NCI-H1436 (cell line): ENCODE data around the gene PLD1.
"Not testable (repeated sequence)": the region's sequence is repeated elsewhere in the genome, so short reads cannot be mapped to it uniquely, and the experiment has no call there.

Source experiments
- DNase-seq: peaks from one replicate; lab custom pipeline; 2025; lab: John Stamatoyannopoulos, UW

PLD1 gene

DNA sequence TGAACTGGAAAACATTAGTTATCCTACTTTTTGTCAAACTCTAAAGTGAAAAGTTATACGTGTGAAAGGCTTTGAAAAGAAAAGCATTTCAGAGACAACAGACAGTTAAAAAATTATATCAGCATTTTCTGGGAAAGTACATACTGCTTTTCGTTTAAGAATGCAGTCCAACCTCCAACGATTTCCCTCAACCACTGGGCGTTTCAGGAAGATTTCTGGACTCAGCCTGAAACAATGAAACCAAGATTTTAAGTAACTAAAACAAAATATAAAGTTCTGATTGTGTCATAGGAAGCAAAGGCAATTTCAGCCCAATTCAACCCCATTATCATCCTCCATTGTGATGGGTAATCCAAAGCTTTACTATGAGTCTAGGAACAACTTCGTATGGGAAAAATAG lies 110.7 kb downstream of the PLD1 start:
- no peak for DNase-seq

DNA sequence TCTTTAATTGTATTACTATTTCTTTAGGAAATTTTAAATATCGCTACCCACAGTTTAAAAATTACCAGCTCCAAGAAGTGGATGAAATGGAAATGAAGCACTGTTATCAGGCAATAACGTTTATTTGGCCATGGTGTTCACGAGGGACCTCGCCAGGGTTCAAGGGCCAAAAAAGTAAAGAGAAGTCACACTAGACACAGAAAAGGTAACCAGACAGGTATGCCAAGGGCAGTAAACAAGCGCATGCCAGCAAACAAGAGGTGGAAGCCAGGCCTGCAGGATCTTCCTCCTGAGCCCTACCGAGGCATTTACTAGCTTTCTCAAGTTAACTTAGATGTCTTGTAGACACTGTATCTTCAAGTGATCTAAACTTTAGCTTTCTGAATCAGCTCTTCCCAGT lies 113.5 kb downstream of the PLD1 start:
- DNase-seq: no peak

DNA sequence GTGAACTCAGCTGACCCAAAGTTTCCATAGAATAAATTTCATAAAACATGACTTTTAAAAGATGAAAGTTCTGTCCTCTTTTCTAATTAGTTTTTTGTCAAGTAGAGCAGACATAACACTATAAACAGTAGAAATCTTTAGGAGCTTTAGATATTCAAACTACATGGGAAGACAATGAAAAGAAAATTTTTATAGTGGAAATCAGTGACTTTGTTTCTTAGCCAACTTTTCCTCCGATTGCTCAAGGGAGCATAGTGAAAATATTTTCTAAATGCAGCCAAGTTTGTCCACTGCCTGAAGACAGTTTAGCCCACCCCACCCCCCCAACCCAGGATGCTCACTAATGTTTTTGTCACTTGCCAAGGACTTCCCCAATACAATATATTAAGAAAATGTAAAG lies 114.9 kb downstream of the PLD1 start:
- DNase-seq: no peak

DNA sequence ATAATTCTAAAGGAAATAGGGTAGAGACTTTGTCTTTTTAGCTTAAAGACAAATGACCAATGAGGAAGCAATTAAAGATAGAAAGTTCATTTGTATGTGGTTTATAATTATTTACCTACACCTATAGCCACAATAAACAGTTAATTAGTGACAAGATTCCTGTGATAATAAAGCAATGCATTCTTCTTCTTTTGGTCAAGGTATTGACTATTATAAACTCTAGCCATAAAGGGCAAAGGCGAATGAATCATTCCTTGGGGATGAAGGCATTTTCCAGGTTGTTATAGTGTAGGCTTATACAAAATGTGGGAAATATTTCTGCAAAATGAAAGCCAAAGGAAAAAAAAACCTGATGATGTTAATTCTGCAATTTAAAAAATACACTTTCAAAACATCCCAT lies 115.4 kb downstream of the PLD1 start:
- no peak for DNase-seq

DNA sequence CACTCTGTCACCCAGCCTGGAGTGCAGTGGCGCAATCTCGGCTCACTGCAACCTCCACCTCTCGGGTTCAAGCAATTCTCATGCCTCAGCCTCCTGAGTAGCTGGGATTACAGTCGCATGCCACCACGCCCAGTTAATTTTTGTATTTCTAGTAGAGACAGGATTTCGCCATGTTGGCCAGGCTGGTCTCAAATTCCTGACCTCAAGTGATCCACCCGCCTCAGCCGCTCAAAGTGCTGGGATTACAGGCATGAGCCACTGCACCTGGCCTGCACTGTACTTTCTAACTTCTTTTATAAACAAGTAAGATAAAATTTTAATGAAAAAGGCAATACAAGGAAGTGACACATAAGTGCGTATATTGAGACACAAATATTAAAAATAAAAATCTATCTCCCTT lies 117.7 kb downstream of the PLD1 start:
- DNase-seq: not testable (repeated sequence)

DNA sequence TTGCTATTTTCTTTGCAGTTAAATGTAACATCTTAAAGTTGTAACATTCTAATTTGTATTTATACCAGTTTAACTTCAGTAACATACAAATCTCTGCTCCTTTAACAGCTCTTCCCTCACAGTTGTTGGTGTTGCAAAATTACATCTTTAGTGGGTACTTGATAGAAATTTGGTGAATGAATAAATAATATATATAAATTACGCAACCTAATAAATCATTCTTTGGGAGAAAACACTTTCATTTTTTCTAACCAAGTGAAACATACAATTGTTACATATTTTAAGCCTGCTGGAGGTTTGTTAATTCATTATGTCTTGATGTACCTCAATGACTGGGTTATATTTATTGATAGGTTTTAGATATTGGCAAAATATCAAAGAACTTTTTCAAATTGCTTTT lies 118.8 kb downstream of the PLD1 start:
- no peak for DNase-seq

DNA sequence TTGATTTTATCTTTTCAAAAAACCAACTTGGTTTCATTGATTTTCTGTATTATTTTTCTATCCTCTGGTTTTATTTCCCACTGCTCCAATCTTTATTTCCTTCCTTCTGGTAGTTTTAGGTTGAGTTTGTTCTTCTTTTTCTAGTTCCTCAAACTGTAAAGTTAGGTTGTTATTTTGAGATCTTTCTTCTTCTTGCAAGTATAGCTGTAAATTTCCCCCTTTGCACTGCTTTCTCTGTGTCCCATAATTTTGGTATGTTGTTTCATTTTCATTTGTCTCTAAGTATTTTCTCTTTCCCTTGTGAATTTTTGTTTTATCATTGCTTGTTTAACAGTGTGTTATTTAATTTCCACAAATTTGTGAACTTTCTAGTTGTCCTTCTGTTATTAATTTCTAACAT lies 120.0 kb downstream of the PLD1 start:
- no peak for DNase-seq

DNA sequence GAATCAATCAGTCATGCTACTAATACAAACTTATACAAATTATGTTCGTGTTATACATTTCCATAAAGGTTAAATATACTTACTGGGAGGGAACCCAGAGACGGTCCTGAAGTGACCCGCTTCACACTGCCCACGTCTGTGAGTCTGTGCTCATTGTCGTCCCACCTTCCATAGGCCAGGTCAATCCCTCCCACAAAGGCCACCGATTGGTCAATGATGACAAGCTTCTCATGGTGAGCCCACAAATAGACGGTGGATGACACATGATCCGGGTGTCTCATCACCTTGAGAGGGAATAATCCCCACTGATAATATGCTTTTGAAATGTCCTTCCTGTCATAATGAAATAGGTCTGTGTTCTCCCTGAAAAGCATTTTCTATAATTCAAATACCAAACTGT lies 121.7 kb downstream of the PLD1 start:
- DNase-seq: no peak

DNA sequence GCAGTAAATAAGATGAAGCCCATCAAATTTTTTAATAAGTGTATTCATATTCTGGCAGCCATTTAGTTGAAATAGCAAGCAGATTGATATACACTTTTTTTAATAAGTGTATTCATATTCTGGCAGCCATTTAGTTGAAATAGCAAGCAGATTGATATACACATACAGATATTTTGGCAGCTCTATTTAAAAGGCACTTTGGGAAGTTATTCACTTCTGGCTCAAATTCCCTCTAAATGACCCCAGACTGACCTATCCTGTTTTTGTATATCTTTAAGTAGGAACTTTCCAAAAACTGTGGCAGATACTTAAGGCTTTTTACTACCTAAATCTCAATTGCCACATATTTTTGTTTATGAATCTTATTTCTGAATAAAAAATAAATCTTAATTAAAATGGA lies 122.3 kb downstream of the PLD1 start:
- no peak for DNase-seq

DNA sequence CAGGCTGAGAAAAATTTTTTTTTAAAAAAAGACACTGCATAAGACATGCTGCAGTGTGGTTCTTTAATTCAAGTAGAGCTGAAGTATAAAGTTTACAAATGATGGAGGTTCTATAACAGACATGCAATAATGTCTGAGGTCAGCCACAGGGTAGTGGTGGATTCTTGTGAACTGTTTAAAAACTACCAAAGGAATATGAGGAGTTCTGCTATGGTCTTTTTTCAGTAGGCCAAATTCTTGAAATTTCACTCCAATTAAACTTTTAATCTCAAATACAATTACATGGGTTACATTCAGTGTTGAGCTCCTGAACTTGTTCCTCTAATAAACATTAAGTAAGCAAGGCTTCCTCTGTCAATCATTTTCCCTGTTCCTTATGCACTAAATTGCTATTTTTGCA lies 122.7 kb downstream of the PLD1 start:
- no peak for DNase-seq

DNA sequence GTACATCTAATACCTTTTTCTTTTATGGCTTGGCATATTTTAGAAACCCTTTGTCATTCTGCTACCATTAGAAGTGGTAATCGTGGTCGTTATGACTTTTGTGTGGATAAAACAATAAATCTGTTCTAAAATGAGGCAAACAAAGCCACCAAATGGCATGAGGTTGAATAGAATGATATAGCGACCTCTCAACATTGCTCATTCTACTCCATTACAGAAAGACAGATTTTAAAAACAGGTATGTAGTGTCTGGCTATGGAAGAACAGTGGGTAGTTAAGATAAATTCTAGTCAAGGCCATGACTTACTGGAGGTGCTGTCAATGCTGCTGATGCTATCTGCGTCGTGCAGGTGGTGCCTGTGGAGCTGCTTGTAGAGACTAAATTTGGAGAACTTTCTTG lies 123.2 kb downstream of the PLD1 start:
- DNase-seq: no peak

DNA sequence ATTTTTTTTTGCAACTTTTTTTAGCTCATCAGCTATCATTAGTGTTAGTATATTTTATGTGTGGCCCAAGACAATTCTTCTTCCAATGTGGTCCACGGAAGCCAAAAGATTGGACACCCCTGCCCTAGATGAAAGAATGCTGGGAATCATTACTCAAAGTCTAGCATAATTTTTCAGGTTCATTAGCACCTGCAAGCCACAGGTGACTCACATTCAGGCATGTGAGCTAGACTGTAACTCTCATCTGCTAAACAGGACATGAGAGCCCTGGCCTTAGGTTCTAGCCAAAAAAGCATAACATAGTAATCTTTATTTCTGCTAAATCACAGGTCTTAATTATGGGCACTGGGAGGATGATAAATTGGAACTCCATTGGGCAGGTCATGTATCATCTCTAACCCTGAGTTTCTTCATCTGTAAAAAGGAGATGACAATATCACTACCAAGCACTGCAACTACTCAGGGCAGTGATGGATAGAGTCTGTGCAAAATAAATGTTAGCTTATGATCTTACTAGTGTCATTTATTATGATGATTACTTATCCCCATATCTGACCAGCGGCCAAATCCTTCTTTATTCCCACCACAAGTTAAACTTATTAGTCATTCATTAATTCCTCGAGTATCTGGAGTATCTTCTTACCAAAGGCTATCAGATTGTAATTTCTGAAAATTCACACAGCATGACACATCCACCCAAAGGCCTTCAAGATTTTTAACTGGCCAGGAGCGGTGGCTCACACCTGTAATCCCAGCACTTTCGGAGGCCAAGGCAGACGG lies 125.0 kb downstream of the PLD1 start:
- no peak for DNase-seq

DNA sequence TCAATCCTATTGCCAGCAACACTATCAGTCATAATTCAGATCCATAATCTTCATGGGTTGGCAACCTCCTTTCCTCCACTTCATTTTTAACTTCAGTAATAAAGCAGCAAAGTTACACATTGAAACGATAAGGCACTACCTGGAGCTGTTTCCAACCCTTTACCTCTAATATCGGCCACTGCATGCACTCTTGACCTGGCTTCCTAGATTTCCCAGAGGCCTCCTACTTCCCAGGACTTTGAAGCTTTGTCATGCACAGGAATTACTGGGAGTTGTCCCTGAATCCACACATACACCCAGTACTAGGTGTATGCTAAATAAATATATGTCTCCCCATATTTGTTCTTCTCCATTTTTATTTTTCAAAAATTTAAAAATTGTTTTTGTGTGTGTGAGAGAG lies 126.1 kb downstream of the PLD1 start:
- no peak for DNase-seq

DNA sequence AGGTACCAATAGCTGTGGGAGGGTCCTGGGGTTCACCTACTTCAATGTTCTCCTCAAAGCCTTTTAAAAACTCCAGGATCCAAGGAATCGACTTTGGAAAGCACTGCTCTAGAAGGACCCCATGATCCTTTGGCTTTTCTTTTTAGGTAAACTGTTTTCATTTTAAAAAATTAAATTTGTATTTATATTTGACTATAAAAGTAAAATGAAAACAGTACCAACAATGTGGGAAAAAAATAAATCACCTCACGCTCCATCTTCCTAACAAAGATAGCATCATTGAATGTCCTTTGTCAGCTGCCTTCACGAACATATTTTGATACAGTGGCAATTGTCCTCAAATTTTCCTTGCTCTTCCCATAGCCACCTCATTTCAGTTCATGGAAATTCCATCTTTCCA lies 127.5 kb downstream of the PLD1 start:
- DNase-seq: no peak

DNA sequence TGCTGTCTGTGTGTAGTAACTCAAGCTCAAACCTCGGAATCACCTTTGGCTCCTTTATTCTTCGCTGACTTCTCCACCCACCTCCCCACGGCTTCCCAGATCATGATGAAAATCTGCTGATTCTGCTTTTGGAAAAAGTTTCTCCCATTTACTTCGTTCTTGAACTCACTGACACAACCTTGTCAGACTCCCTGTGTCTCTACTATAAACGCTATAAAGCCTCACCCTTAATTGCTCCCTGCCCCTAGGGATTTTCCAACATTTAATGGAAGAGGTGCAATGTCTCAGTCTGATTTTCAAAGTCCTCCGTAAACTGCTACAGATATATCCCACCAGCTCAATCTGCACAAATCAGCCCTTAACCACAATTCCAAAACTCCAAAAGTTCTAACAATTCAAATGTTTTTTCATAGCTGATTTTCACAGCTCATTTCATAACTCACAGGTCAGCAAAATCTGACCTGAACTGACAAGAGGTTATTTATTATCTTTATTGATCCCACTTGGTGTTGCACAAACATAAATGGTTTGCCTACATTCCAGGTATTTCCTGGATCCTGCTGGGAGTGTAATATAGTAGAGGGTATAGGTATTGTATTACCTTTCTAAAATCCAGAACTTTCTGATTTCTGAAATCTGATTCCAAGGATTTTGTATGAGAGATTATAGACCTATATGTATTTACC lies 129.4 kb downstream of the PLD1 start:
- no peak for DNase-seq

DNA sequence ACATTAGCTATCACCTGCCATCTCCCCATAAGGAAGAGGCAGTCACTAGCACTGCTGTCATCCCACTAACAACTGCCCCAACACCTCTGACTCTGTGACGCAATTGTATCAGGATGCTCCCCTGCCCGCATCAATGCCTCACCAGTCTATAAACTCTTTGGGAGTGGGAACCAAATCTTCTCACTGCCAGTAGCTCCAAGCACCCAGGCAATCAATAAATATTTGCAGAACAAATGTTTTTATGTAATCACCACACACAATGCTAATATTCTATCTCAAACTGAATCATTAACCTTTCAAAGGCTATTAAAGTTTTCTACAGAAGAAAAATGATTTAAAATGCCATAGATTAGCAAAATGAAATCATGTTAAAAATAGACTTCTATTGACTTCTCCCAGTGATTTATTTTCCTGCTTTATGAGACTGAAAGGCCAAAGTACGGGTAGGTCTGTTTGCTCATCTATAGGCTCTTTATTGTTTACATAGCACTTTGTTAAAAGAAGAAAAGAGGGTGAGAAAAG lies 131.3 kb downstream of the PLD1 start:
- DNase-seq: no peak

DNA sequence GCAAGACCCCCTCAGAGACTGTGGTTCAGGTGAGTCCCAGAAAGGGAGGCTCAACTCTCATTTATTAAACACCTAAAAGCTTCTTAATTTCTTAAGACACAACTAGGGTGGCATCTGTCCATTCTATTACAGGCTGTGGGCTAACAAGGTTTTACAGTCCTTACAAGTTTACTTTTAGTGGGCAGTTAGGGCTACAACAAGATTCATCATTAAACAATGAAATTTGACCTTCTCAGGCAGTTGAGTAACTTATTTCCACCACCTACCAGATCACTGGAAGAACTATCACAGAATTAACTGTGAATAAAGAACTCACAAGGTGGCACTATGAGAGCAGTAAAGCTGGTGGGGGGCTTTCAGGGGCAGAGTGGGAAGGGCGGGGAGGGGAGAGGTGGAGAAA lies 132.6 kb downstream of the PLD1 start:
- no peak for DNase-seq

DNA sequence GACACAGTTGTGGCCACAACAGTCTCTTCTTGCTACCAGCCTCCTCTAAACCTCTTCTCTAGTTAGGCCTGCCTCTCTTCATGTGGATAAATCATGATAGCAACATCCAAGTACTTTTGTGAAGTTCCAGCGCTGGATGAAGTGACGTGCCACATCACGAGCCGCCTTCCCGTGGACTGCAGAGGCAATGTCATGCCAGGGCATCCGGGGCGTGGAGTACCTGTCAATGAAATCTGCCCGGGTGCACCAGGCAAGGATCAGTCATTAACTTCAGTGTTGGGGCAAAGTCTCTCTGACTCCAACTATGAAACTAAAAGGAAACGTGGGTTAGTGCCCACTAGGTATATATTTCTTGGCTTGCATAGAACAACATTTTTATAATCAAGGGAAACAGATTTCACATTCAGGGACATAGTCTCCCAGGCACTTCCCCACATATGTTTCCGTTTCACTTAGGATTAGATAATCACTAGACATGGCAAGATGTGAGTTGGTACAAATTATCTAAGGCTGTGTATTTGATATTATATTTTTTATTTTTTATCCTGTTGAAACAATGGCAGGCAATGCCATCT lies 133.6 kb downstream of the PLD1 start:
- DNase-seq: no peak

DNA sequence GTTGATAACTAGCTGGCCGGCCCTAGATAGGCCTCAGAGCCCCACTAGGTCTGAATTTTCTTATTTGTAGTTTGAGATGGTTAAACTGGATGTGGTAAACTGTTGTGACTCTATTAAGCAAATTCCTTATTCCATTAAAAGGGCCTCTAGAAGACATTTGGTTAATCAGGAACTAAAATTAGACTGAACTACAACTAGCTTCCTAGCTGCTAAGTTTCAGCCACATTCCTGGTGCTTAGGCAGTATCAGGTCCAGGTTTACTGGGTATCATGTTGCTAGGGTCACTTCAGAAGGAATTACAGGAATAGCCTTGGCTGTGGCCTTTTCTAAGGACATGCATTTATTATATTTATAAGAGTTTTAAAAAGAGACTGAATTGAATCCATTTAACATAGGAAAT lies 136.3 kb downstream of the PLD1 start:
- DNase-seq: no peak

DNA sequence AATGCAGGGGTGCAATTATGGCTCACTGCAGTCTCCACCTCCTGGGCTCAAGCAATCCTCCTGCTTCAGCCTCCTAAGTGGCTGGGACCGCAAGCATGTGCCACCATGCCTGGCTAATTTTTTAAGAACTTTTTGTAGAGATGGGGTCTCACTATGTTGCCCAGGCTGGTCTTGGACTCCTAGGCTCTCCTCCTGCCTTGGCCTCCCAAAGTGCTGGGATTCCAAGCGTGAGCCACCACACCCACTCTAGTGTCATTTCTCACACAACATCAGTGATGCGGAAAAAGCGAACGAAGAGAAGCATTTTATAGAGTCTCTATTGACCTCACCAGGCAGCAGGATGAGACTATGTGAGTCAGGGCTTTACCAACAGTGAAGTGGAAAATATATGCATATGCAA lies 137.7 kb downstream of the PLD1 start:
- no peak for DNase-seq

DNA sequence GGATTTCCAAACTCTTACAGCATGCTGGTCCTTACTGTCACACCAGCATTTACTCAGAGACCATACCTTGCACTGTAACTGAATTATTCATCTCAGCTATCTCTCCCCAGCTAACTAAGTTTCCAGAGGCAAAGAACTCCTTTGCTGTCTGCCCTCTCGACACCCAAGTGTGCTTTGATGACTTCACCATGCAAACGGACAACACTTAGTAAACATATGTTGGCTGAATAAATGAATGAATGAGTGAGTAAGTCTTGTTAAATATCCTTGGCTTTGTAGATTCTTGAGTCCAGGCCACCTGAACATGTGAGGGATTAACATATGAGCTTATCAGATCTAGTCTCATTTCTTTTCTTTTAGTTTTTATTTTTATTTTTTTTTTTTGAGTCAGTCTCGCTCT lies 138.2 kb downstream of the PLD1 start:
- DNase-seq: no peak

DNA sequence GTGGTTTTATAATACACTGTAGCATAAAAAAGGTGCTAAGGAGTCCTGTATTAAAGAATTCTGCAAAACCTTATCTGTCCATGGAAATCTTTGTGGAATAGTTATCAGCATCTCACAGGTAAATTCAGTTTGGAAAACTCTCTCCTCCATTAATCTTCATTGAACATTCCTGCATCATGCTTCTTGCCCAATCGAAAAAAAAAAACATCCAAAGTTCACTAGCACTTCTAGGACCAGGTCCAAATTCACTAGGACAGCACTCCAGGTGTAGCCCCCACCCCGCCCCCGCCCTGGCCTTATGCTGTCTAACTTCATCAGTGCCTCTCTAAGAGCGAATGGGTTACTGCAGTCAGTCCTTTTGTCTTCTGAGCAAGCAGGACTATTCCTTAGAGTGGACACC lies 138.6 kb downstream of the PLD1 start:
- DNase-seq: no peak

DNA sequence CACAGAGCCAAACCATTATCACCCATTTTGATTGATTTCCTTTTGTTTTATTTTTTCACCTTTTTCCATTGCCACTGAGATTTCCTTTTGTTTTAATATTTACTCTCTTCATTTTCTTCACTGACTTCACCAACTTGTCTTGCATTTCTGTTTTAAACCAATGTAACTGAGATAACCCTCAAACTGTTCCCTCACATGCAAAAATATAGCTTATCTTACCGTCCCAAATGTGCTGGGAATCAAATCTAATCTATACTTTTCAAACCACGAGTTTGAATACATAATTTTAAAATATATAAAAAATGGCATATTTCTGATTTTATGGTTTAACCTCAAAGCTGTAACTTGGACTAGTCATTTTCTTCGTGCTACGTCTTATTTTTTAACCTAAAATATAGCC lies 143.8 kb downstream of the PLD1 start:
- no peak for DNase-seq
